Ovary (tissue), 9 donors: ENCODE measurements around the gene PALD1. TPM values are rescaled to one million over a fixed set of nuclear protein-coding genes. Genes with fewer than 3 reads are reported as not detected.

ENCODE experiments used
- DNase-seq, 5 donors: peaks; one replicate each; pipeline ENCODE4 v3.0.0-alpha.2; 2019 to 2020
- H3K27ac ChIP-seq, 2 donors: fragments of 200-600 bp; one replicate each; pipeline versions ENCODE4 v1.5.1 to v1.8.0; 2019 to 2022
- H3K27me3 ChIP-seq: fragments of 200-600 bp; one replicate; pipeline ENCODE4 v1.8.0; 2022
- H3K36me3 ChIP-seq: fragments of 200-600 bp; sonication (generic); one replicate; pipeline ENCODE4 v1.5.1; 2019
- H3K4me1 ChIP-seq: one replicate; pipeline ENCODE4 v1.8.1; 2013; ENCODE audit warnings: mild to moderate bottlenecking, moderate library complexity; ENCODE audit not compliant: insufficient read depth
- H3K4me3 ChIP-seq: fragments of 200-600 bp; sonication (generic); one replicate; pipeline ENCODE4 v1.5.1; 2017
- H3K9me3 ChIP-seq, 2 donors: fragments of 200-600 bp in 1 of 2; sonication (generic) in 1 of 2; one replicate each; pipeline versions ENCODE4 v1.5.1 to v1.8.1; 2013 to 2019; ENCODE audit warnings: mild to moderate bottlenecking in 1 of 2, moderate library complexity in 1 of 2
- CTCF ChIP-seq, 3 donors: fragments of 450-650 bp in 2 of 3; fragments of 200-600 bp in 1 of 3; IDR thresholded peaks; one replicate each; pipeline versions ENCODE4 v1.5.1 to v1.8.0; 2016 to 2022; ENCODE audit warnings: antibody characterized with exemption in 3 of 3, mild to moderate bottlenecking in 1 of 3
- EP300 ChIP-seq: sonication (generic); formaldehyde crosslinking; IDR thresholded peaks from one replicate; pipeline ENCODE4 v1.6.1; 2017; ENCODE audit warnings: antibody characterized with exemption
- POLR2A ChIP-seq: fragments of 450-650 bp; IDR thresholded peaks from one replicate; pipeline ENCODE4 v1.6.1; 2017; ENCODE audit warnings: antibody characterized with exemption, mild to moderate bottlenecking, moderate library complexity
- WGBS, 3 donors: extraction: QIAGEN DNeasy Blood & Tissue Kit in 1 of 3; methylation state at CpG; one replicate each; pipeline versions ENCODE4 v1.1.5 to v1.1.7; 2013 to 2017; 5-methylcytosine and 5-hydroxymethylcytosine counted together
- intact Hi-C, 4 donors: fragments of 100-400 bp; cut with DNase I; formaldehyde crosslinking; loops; one replicate each; pipeline versions ENCODE4 v1.11.0 to v1.15.1; 2022 to 2023
- polyA plus RNA-seq, 2 donors: library from polyadenylated mRNA; stranded (reverse); fragments of 200-250 nt in 1 of 2; fragments of 350-450 nt in 1 of 2; fragmentation: Illumina TruSeq in 1 of 2; extraction: RNeasy Lipid Tissue Mini Kit (QIAGEN cat#74804) in 1 of 2; gene quantifications; one replicate each; pipeline ENCODE4 v1.2.3, GENCODE V29; 2013 to 2014
- total RNA-seq, 7 donors: library from RNA; depleted of rRNA in 2 of 7; stranded (reverse); fragments of >200 nt in 2 of 7; fragmentation: NEBNext Ultra II Directional in 3 of 7; extraction: Animal tissue kit (Norgen Biotek cat#: 25700) in 3 of 7; gene quantifications; one replicate each; pipeline versions ENCODE4 v1.1.0 to v1.2.4, GENCODE V29; 2016 to 2023
- donor health status: DM: no; HTN: no; CAD: no; lungs with moderate emphysema.
- donor health status: DM: no; HTN: no; CAD: no.
- donor health status: Bipolar disorder and iron deficiency.
- donor health status: DM: yes; HTN: yes; CAD: no.
- donor health status: DM: no; HTN: no; CAD: no.
- donor health status: DM: yes; HTN: yes; CAD: no.

PALD1 gene
- total and polyA plus RNA-seq, 9 donors = 2.2 to 10.5 (median 6.8) TPM

GRCh38 chr10:70558295-70558694 is 79.7 kb downstream of the PALD1 start:
- WGBS, 3 donors = 65 to 79% (median 78%) methylated on average over 11 of the region's 11 CpGs
- H3K27me3 ChIP-seq = no peaks in the 10 kb centered on the region
- no peak overlapping the region for H3K4me3 ChIP-seq
- no peaks in the 10 kb centered on the region for H3K36me3 ChIP-seq
- peaks cover 5% of the 10 kb centered on the region for H3K4me1 ChIP-seq
- TF ChIP-seq CTCF (IDR thresholded peaks at IDR 0.05) = no peak
- no peak for TF ChIP-seq EP300
- no peak for TF ChIP-seq POLR2A
- intact Hi-C loops = loop anchor here in 1 of 4 donors (5.0 to 10.0 kb wide), 2 partner anchors 204 to 327 kb away; partner anchors contain the start of gene PCBD1
- H3K9me3 ChIP-seq = no peaks in the 10 kb centered on the region
- H3K27ac ChIP-seq = no peak overlapping the region
- peak in 1 of 5 donors; percentile 26 for DNase-seq

- H3K4me3 ChIP-seq = no peak overlapping the region
- intact Hi-C loops = loop anchor here in 1 of 4 donors (5.0 to 10.0 kb wide), 2 partner anchors 203 to 326 kb away; partner anchors contain the start of gene PCBD1
- WGBS, 3 donors = 29 to 32% (median 31%) methylated on average over 20 of the region's 20 CpGs
- H3K36me3 ChIP-seq = no peaks in the 10 kb centered on the region
- H3K27ac ChIP-seq = no peak overlapping the region
- peaks cover 5% of the 10 kb centered on the region for H3K4me1 ChIP-seq
- no peaks in the 10 kb centered on the region for H3K27me3 ChIP-seq
- peak; percentile 37 to 71 (median 56) for DNase-seq
- TF ChIP-seq EP300 (no peak), POLR2A (no peak), CTCF (IDR thresholded peaks at IDR 0.05) (no peak)
- no peaks in the 10 kb centered on the region for H3K9me3 ChIP-seq
Measured at GRCh38 chr10:70558871-70559810, 80.6 kb downstream of the PALD1 start.

GRCh38 chr10:70559861-70560260 is 81.3 kb downstream of the PALD1 start:
- peak in 1 of 5 donors; percentile 13 for DNase-seq
- Histone ChIP-seq H3K4me3 (no peak overlapping the region), H3K36me3 (no peaks in the 10 kb centered on the region), H3K4me1 (peaks cover 5% of the 10 kb centered on the region), H3K27ac (no peak overlapping the region), H3K9me3 (no peaks in the 10 kb centered on the region), H3K27me3 (no peaks in the 10 kb centered on the region)
- intact Hi-C loops = loop anchor here in 1 of 4 donors (5.0 to 10.0 kb wide), 2 partner anchors 202 to 325 kb away; partner anchors contain the start of gene PCBD1
- TF ChIP-seq EP300 = no peak
- TF ChIP-seq POLR2A = no peak
- no peak for TF ChIP-seq CTCF (IDR thresholded peaks at IDR 0.05)
- 84 to 92% (median 90%) methylated on average over 5 of the region's 5 CpGs for WGBS, 3 donors

GRCh38 chr10:70560511-70560941 is 82.0 kb downstream of the PALD1 start:
- intact Hi-C loops = no loop called here
- no peak overlapping the region for H3K4me3 ChIP-seq
- H3K27me3 ChIP-seq = no peaks in the 10 kb centered on the region
- no peaks in the 10 kb centered on the region for H3K36me3 ChIP-seq
- peaks cover 5% of the 10 kb centered on the region for H3K4me1 ChIP-seq
- no peak overlapping the region for H3K27ac ChIP-seq
- TF ChIP-seq POLR2A (no peak), CTCF (IDR thresholded peaks at IDR 0.05) (no peak)
- H3K9me3 ChIP-seq = no peaks in the 10 kb centered on the region
- peak in 1 of 5 donors; percentile 24 for DNase-seq
- WGBS, 3 donors = 83 to 90% (median 84%) methylated on average over 14 of the region's 14 CpGs
